Measurements from ENCODE around the gene PROC. TPM values are rescaled to one million over a fixed set of nuclear protein-coding genes. Genes with fewer than 3 reads are reported as not detected.

Gene PROC
- total RNA-seq, 1 experiment from 2014 or later: 6.4 TPM

- H3K36me3 ChIP-seq (ENCODE audit: control insufficient read depth, insufficient read depth, low read length): peaks cover 1% of the 10 kb centered on the region
- intact Hi-C loops (cut with micrococcal nuclease; ENCODE audit: unreplicated experiment): loop anchor here (1.0 to 2.0 kb wide), 4 partner anchors 18 to 45 kb away; no protein-coding TSS in a partner anchor
- no peaks in the 10 kb centered on the region for H3K27me3 ChIP-seq (replicated peaks; ENCODE audit: control insufficient read depth, insufficient read depth, low read length)
- peaks cover 40% of the 10 kb centered on the region for H3K4me1 ChIP-seq
- peak; percentile 24 to 43 for DNase-seq
- H3K9me3 ChIP-seq: no peaks in the 10 kb centered on the region
- TSS peak; percentile 66 for BruUV-seq (replicated peaks)
- peak overlapping the region; percentile 66 for H3K4me3 Mint-ChIP-seq (ENCODE audit: unreplicated experiment)
- peaks cover 36% of the 10 kb centered on the region for H3K4me1 Mint-ChIP-seq (ENCODE audit: low read depth, unreplicated experiment)
- CTCF ChIA-PET: interaction anchor here (0.8 to 1.4 kb wide), 4 partner anchors 23 to 259 kb away, joined by 3 to 7 read pairs (median 4); no protein-coding TSS in a partner anchor
- peak overlapping the region; percentile 61 for H3K27ac Mint-ChIP-seq (ENCODE audit: unreplicated experiment)
- H3K4me3 ChIP-seq (ENCODE audit: low read depth, low read length): no peak overlapping the region; the same call in 1 of the 2 replicates
- TF ChIP-seq CTCF (IDR thresholded peaks at IDR 0.05; ENCODE audit: insufficient read depth in 1 of 2, low read depth in 1 of 2, low read length in 1 of 2, severe bottlenecking in 1 of 2, unreplicated experiment in 1 of 2): no peak
- no peaks in the 10 kb centered on the region for H3K36me3 Mint-ChIP-seq (ENCODE audit: insufficient read depth, unreplicated experiment)
- H3K27me3 Mint-ChIP-seq (ENCODE audit: insufficient read depth, unreplicated experiment): no peaks in the 10 kb centered on the region
- POLR2A ChIA-PET: interaction anchor here (0.6 kb wide), 1 partner anchor 20 kb away, joined by 3 read pairs; no protein-coding TSS in a partner anchor
- H3K9me3 Mint-ChIP-seq (ENCODE audit: unreplicated experiment): no peaks in the 10 kb centered on the region
Observed at GRCh38 chr2:127455566-127456493, 37.6 kb downstream of the PROC start.

- Histone ChIP-seq H3K27me3 (replicated peaks; ENCODE audit: control insufficient read depth, insufficient read depth, low read length) (no peaks in the 10 kb centered on the region), H3K4me3 (ENCODE audit: low read depth, low read length) (no peak overlapping the region), H3K36me3 (ENCODE audit: control insufficient read depth, insufficient read depth, low read length) (peaks cover 1% of the 10 kb centered on the region), H3K9me3 (no peaks in the 10 kb centered on the region), H3K4me1 (peaks cover 40% of the 10 kb centered on the region)
- H3K27me3 Mint-ChIP-seq (ENCODE audit: insufficient read depth, unreplicated experiment): no peaks in the 10 kb centered on the region
- no peaks in the 10 kb centered on the region for H3K9me3 Mint-ChIP-seq (ENCODE audit: unreplicated experiment)
- no TSS peak for BruUV-seq (replicated peaks)
- H3K27ac Mint-ChIP-seq (ENCODE audit: unreplicated experiment): peak overlapping the region; percentile 72
- H3K4me3 Mint-ChIP-seq (ENCODE audit: unreplicated experiment): no peak overlapping the region
- ChIA-PET POLR2A (no interaction called here), CTCF (no interaction called here)
- intact Hi-C loops (cut with micrococcal nuclease; ENCODE audit: unreplicated experiment): no loop called here
- no peak for TF ChIP-seq CTCF (IDR thresholded peaks at IDR 0.05; ENCODE audit: insufficient read depth in 1 of 2, low read depth in 1 of 2, low read length in 1 of 2, severe bottlenecking in 1 of 2, unreplicated experiment in 1 of 2)
- peaks cover 36% of the 10 kb centered on the region for H3K4me1 Mint-ChIP-seq (ENCODE audit: low read depth, unreplicated experiment)
- DNase-seq: no peak
- H3K36me3 Mint-ChIP-seq (ENCODE audit: insufficient read depth, unreplicated experiment): no peaks in the 10 kb centered on the region
Observed at GRCh38 chr2:127456960-127457359, 38.7 kb downstream of the PROC start.

- Mint-ChIP-seq H3K4me3 (ENCODE audit: unreplicated experiment) (no peak overlapping the region), H3K9me3 (ENCODE audit: unreplicated experiment) (no peaks in the 10 kb centered on the region), H3K27me3 (ENCODE audit: insufficient read depth, unreplicated experiment) (no peaks in the 10 kb centered on the region), H3K27ac (ENCODE audit: unreplicated experiment) (no peak overlapping the region), H3K36me3 (ENCODE audit: insufficient read depth, unreplicated experiment) (peaks cover 4% of the 10 kb centered on the region), H3K4me1 (ENCODE audit: low read depth, unreplicated experiment) (peaks cover 6% of the 10 kb centered on the region)
- CTCF ChIA-PET: no interaction called here
- DNase-seq: no peak
- POLR2A ChIA-PET: no interaction called here
- peaks cover 4% of the 10 kb centered on the region; the same call in 1 of the 2 replicates for H3K4me1 ChIP-seq
- no peak overlapping the region for H3K4me3 ChIP-seq (ENCODE audit: low read depth, low read length)
- H3K36me3 ChIP-seq (ENCODE audit: control insufficient read depth, insufficient read depth, low read length): no peaks in the 10 kb centered on the region
- no peaks in the 10 kb centered on the region for H3K9me3 ChIP-seq
- no peak for TF ChIP-seq CTCF (IDR thresholded peaks at IDR 0.05; ENCODE audit: insufficient read depth in 1 of 2, low read depth in 1 of 2, low read length in 1 of 2, severe bottlenecking in 1 of 2, unreplicated experiment in 1 of 2)
- intact Hi-C loops (cut with micrococcal nuclease; ENCODE audit: unreplicated experiment): no loop called here
- no TSS peak for BruUV-seq (replicated peaks)
- H3K27me3 ChIP-seq (replicated peaks; ENCODE audit: control insufficient read depth, insufficient read depth, low read length): no peaks in the 10 kb centered on the region
Observed at GRCh38 chr2:127462461-127462860, 44.2 kb downstream of the PROC start.

All from Caco-2 (cell line).